Activated CD4-positive, alpha-beta T cell treated with anti-CD3 and anti-CD28 coated beads, Interleukin-10, Interleukin-2, amounts not matched to agents 100 ng/mL and 50 ng/mL, durations not matched to agents 16 hours and 8 hours (primary cell): ENCODE measurements around the gene TWF2.
A peak's percentile ranks its signal among the peaks of the same experiment; 100 is the strongest.

Experiments
- DNase-seq: peaks from one replicate; pipeline ENCODE4 v3.0.0-alpha.2; 2020

Gene TWF2

DNA sequence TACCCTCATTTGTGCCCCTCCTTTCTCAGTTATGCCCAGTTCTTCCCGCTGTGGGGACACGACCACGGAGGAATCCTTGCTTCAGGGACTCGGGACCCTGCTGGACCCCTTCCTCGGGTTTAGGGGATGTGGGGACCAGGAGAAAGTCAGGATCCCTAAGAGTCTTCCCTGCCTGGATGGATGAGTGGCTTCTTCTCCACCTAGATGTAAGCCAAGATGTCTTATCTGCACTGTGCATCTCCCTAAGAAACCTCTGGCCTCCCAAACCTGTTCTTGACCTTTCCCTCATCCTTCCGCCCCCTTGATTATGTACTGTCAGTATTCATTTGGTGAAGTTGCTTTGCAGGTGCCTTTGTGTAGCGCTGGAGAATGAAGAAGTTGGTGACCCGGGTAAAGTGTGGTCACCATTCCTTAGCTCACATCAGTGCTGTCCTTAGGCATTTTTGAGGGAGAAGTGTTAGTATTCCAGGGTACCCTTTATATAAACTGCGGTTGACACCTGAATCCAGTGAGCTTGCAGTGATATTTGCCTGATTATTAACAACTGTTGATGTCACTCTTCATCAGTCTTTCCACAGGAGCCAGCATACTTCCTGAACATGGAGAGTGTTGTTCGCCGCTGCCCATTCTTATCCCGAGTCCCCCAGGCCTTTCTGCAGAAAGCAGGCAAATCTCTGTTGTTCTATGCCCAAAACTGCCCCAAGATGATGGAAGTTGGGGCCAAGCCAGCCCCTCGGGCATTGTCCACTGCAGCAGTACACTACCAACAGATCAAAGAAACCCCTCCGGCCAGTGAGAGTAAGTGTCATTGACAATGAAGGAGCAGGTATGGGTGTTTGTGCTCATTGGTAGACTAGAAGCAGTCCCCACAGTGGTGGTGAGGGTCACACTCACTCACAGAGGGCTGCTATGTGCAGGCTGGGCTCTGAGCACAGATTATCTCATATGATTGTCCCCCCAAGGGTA, 40.0 kb downstream of the TWF2 start:
- no peak for DNase-seq

DNA sequence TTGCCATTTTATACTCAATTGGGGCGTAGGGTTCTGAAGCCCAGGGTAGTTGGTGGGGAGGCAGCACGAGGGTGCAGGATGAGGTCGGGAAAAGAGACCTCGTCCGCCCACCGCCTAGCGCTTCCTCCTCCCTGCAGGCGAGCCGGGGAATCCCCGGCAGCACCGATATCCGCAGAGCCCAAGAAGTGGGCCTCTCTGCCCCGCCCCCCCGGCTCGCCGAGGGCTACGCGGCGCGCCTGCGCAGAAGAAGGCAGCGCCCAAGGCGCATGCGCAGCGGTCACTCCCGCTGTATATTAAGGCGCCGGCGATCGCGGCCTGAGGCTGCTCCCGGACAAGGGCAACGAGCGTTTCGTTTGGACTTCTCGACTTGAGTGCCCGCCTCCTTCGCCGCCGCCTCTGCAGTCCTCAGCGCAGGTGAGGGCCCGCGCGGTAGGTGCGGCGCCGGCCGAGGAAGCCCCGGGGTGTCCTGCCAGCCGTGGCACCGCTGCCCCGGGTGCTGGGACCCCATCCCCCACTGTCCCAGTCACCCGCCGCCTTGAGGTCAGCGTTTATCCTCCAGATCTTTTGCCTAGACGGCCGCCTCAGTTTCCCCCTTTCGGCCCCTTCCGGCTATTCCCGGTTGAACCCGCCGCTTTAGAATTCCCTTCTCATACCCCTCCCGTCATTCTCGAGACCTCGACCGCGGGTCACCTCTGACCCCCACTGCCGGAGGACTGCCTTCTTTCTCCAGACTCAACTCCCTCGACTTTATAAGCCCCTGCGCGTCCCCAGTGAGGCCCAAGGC, 40.9 kb downstream of the TWF2 start, which contains the start of gene ALAS1:
TSS of gene ALAS1 (plus strand) at position 319 of the 784 bp plus-strand sequence. CDS start 1,082 bp downstream, outside the sequence.
- DNase-seq: peak; percentile 96

DNA sequence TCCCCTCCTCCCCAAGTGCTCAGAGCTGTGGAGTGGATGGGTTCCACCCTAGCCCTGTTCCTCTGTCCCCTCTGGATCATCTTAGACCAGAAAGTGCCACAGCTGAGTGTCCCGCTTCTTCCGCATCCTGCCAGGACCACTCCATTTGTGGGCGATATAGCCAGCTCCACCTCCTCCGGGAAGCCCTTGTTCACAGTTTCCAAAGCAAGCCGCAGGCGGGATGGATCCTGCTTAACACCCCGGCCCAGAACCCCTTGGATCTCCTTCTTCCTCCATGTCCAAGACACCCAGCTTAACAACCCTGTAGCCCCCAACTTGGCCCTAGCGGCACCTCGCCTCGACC, 41.5 kb downstream of the TWF2 start:
- no peak for DNase-seq

DNA sequence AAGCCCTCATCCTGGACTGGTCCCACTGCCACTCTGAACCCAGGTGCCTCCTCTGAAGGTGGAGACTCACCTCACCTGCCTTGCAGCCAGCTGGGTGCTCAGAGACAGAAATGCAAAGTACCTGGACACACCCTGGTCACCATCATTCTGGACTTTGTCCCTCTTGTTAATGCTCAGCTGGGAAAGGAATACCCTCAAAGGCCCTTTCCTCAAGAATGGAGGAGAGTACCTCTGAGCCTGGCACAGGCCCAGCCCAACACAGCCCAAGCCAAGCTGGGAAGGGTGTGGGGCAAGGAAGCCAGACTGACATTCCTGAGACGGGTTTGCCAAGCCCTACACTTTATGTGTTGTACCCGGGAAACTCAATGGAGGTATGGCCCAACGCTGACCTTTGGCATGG, 42.0 kb downstream of the TWF2 start:
- DNase-seq: no peak

DNA sequence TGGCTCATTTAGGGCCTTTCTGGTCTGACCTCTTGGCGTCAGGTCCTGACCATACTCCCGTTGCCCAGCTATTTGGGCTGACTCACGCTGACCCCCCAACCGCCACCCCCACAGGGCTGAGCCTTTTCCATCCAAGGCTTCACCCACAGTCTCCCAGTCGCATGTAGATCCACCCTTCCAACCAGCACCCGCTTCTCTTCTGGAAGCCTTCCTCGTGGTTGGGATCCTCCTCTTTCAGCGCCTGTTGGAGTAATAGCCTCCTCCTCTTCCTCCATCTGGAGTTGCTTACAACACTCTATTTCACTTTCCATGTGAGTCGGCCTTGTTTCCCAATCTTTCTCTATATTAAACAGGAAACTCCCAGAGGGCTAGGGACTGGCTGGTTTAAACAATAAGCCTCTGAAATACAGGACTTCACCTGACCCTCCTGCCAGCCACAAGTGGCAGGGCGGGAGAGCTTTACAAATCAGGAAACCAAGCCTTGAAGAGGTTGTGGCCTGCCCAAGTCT, 43.1 kb downstream of the TWF2 start:
- DNase-seq: no peak

DNA sequence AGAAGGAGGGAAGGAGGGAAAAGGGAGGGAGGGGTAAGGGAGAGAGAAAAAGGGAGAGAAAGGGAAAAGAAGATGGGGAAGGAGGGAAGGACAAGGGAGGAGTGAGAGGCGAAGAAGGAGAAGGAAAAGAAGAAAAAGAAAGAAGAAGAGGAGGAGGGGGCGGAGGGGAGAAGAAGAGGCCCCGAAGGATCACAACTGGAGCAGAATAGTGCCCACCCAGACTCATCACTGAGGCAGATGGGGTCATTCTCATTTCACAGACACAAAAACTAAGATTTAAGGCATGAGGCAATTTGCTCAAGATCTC, 43.7 kb downstream of the TWF2 start:
- no peak for DNase-seq

DNA sequence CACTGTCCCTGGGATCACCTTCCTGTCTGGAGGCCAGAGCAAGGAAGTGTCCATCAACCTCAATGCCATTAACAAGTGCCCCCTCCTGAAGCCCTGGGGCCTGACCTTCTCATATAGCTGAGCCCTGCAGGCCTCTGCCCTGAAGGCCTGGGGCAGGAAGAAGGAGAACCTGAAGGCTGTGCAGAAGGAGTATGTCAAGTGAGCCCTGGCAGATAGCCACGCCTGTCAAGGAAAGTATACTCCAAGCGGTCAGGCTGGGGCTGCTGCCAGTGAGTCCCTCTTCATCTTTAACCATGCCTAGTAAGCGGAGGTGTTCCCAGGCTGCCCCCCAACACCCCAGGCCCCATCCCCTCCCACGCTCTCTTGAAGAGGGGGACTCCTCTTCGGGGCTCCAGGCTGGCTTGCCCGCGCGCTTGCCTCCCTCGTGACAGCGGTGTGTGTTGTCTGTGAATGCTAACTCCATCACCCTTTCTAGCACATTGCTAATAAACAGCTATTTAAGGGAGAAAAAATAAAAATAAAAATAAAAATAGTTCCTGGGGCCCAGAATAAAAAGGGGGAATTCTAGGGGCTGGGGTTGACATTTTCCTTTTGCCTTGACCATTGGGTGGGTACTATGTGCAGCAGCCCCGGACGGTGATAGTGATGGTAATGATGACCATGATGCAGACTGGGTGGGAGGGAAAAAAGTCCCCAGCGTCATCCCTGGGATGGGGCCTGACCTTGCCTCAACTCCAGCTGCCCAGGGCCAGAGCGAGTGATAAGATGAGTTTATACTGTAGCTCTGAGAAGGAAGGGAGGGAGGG, 44.3 kb downstream of the TWF2 start:
- DNase-seq: no peak

DNA sequence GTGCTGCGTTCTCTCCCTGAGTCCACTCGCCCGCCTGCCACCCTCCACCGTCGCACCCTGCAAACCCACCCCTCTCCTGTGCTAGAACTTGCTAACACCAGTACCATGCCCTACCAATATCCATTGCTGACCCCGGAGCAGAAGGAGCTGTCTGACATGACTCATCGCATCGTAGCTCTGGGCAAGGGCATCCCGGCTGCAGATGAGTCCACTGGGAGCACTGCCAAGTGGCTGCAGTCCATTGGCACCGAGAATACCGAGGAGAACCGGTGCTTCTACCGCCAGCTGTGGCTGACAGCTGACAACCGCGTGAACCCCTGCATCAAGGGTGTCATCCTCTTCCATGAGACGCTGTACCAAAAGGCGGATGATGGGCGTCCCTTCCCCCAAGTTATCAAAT, 45.9 kb downstream of the TWF2 start:
- no peak for DNase-seq

DNA sequence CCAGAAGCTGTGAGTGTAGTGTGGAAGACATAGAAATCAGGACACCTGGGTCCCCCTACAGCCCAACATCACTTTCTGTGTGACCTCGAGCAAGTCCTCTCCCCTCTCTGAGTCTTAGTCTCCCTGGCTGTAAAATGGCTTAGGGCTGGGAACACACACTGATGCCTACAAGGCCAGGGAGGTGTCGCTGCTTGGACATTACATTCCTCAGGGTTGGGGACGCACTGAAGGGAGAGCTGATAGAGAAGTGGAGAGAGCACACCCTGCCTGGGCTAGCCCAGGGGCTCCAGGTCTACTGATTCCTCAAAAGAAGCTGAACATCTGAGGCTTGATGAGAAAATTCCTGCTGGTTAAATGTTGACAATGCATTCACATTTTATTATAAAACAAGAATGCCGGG, 47.3 kb downstream of the TWF2 start:
- no peak for DNase-seq

DNA sequence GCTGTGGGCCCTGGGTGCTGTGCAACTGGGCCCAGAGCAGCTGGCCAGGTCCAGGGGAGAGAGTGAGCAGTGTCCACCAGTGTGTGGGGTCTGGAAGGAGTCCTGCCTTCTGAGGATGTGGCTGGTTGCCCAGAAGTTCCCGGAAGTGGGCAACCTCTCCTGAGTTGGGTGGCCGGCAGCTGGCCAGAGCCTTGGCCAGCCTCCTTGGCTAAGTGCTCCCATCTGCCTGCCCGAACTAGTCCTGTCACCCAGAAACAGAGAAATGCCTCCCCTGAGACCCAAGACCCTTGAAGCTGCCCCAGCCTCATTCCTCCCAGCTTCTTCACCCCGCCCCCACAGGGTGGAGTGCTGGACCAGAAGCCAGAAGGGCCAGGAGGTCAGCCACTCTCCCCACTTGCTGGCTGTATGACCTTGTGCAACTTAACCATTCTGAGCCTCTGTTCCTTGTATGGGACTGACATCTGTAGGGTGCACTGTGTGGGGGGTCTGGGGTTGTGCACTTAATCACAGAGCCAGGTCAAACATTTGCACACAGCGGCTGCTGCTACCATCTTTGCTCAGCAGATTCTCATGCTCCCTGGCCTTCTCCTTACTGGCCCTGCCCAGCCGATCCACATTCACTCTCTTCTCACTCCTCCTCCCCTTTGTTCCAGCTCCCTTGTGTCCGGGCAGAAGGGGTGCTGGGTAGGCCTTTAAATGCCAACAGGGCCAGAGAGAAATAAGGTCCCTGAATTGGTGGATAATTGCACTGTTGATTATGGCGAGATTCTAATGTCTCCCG, 48.5 kb downstream of the TWF2 start:
- no peak for DNase-seq

DNA sequence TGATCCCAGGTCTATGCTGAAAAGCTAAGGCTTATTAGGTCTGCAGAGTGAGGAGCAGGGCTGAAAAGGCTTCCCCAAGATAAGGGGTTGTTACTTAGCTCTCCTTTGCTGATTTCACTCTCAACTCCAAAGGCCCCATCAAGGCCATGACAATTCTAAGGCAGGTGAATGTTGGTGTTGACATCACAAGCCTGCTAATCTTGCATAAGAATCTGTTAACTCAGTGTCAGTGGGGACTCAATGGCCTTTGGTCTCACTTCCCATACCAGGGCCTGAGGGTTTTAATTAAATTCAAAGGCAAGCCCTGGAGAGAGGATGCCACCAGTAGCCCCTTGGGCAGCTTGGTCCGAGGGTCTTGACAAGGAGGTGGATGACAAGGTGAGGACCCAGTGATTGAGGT, 50.4 kb downstream of the TWF2 start:
- no peak for DNase-seq

DNA sequence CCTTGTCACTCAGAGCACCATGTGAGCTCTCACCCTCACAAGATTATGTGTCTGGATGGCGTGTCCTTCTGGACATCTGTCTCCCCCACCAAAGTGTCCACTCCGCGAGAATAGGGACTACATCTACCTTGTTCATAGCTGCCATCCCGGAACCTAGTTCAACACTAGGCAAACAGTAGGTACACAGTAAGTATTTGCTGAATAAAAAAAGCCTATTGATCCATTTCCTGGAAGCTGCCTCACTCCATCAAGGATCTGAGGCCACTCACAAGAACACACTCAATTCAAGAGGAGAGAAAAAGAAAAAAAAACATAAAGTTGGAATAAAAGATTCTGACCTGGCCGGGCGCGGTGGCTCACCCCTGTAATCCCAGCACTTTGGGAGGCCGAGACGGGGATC, 52.2 kb downstream of the TWF2 start:
- DNase-seq: no peak

DNA sequence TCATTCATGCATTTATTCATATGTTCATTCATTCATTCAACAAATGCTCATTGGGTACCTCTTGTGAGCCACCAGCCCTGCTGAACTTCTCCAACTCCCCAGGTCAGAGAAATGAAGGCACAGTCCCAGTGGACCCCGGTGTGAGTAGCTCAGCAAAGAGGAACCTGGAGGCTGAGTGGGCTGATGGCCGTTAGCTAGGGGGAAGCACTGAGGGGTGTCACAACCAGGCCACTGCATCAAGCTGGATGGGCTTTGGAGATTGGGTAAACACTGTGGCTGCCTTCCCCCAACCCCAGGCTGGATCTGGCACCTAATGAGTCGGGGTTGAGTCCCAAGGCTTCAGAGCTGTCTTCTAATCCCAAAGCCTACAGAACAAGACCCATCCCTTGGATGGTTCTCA, 53.1 kb downstream of the TWF2 start:
- DNase-seq: no peak

DNA sequence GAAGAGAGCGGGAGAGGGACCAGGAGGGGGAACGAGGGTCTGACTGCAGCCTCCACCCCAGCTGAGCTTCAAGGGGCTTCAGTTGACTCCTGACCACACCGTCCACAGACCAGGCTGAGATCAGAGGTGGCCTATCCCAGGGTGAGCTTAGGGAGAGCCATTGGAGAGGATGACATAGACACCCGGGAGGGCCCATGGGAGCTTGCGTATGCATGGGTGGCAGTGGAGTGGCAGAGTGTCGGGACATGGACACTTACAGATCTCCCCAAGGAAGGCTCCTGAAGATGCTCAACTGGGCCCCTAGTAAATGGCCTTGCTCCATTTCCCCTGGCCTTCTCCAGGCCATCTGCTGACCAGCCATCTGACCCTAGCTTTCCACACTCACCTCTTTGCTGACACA, 53.6 kb downstream of the TWF2 start:
- no peak for DNase-seq

DNA sequence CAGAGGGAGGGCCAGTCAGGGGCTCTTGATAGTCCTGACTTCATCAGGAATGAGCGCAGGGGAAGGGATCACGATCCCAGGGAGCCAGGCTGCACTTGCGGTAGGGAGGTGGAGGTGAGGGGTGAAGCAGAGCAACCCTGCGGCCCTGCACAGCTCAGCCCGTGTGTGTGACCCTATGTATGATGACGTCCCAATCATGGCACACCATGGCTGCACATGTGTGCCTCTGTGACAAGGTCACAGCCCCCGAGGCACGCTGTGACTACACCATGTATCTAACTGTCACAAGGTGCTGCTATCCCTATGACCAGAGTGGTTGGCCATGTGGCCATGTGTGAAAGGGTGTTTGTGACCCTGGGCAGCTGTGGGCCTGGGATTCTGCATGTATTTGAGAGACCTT, 54.3 kb downstream of the TWF2 start:
- no peak for DNase-seq

DNA sequence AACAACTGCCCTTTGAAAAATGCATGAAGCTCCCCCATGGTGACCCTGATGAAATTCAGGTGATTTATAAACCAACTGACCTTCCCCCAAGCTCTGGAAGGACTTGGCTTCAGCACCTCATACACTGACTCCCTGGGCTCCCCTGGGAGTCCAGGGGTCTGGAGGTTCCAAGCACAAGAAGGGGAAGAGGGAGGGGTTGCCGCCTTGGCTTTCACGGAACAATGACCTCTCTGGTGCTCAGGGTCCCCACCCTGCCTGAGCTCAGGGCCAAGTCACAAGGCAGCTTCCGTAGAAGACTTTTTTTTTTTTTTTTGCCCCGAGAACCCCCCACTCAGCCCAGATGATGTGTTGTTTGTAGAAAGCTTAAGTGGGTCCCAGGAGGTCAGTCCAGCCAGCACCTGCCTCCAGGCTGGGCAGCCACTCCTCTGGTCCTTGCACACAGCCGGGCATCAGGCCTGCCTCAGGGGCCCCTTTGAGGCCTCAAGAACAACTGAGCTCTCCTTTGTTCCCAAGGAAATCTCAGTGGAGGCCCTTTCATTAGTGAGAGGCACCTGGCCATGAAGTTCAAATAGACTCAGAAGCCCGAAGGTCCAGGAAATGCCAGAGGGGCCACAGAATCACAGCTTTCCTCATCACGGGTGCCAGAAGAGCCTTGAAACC, 55.0 kb downstream of the TWF2 start:
- no peak for DNase-seq

DNA sequence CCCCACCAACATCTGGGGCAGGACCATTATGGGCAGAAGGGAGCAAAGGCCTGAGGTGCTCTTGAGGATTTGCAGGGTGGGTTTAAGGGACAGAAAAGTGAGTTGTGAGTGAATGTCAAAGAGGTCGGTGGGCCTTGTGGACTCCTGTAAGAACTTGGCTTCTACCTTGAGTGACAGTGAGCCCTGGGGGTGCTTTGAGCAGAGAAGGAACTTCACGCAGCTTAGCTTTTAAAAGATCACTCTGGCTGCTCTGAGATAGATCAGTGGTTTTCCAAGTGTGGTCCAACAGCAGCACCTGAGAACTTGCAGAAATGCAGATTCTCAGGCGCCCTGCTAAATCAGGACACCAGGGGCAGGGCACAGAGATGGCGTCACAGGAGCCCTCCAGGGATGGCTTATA, 56.3 kb downstream of the TWF2 start:
- no peak for DNase-seq

DNA sequence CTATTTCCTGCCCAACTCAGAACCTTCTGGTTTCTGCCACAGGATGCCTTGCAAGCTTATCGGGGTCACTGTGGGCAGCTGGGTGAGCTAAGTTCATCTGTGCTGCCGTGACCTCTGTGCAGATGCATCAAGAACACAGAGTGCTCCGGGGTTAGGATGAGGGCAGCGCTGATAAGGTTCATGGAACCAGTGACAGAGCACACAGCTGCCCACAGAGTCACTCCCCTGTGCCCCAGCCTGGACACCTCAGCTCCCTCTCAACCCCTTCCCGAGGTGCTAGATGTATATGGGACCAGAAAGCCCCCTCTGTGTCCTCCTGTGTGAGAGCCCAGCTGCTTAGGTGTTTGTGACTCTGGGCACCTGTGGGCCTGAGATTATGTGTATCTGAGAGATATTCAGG, 56.8 kb downstream of the TWF2 start:
- DNase-seq: no peak

DNA sequence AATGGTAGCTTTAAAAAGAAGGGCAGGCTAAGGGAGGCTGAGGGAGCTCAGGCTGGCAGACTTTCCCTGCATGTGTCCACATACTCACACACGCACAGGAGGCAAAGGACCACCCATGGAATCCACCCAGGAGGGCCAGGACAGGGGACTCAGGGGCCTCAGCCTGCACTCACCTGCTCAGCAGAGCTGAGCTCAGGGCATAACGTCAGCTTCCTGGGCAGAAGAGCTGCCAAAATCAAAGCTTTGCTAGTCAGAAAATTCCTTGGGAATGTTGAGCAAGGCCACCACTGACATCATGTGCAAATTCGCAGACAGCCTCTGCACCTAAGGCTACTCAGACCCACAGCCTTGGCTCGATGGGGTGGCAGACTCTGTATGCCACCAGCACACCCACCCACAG, 57.4 kb downstream of the TWF2 start:
- DNase-seq: no peak
